Activated CD8-positive, alpha-beta T cell treated with anti-CD3 and anti-CD28 coated beads for 36 hours (primary cell): ENCODE results near the gene SHC4. TPM values are rescaled to one million over a fixed set of nuclear protein-coding genes. Genes with fewer than 3 reads are reported as not detected.

Experiments used
- ATAC-seq: fragments of 200-7000 bp; cut with Tn5 transposase; one replicate; pipeline ENCODE4 v1.10.0; 2021; ENCODE audit warnings: mild to moderate bottlenecking, moderate library complexity
- CTCF ChIA-PET: fragments of 350-600 bp; sonication (Branson Sonifier 250); formaldehyde crosslinking; loops from one replicate; lab custom pipeline; 2021; ENCODE audit warnings: antibody characterized with exemption; lab: Charles Lee
- POLR2A ChIA-PET: fragments of 350-600 bp; sonication (Branson Sonifier 250); formaldehyde crosslinking; loops from one replicate; lab custom pipeline; 2021; ENCODE audit warnings: antibody characterized with exemption; lab: Charles Lee
- DNase-seq: peaks from one replicate; pipeline ENCODE4 v3.0.0-alpha.2; 2020
- H3K27ac Mint-ChIP-seq: one replicate; pipeline ENCODE4 v1.8.0; 2021; ENCODE audit warnings: mild to moderate bottlenecking, mixed read lengths
- H3K27me3 Mint-ChIP-seq: one replicate; pipeline ENCODE4 v1.8.0; 2021; ENCODE audit warnings: mixed read lengths
- H3K36me3 Mint-ChIP-seq: one replicate; pipeline ENCODE4 v1.8.0; 2021; ENCODE audit warnings: low read depth, mixed read lengths
- H3K4me1 Mint-ChIP-seq: one replicate; pipeline ENCODE4 v1.8.0; 2021; ENCODE audit warnings: low read depth, mixed read lengths
- H3K4me3 Mint-ChIP-seq: one replicate; pipeline ENCODE4 v1.8.0; 2021; ENCODE audit warnings: mild to moderate bottlenecking, moderate library complexity, mixed read lengths
- H3K9me3 Mint-ChIP-seq: one replicate; pipeline ENCODE4 v1.8.0; 2021; ENCODE audit warnings: mixed read lengths
- intact Hi-C: fragments of 100-400 bp; cut with micrococcal nuclease; formaldehyde crosslinking; loops from one replicate; pipeline ENCODE4 v1.10.0; 2022
- total RNA-seq, 2 experiments: library from RNA; stranded (reverse); gene quantifications; one replicate each; pipeline ENCODE4 v1.2.3, GENCODE V29; 2021
- TF ChIP-seq, protein P1 (sequence below): fragments of 200-600 bp; IDR thresholded peaks from one replicate; pipeline ENCODE4 v1.8.0; 2022; ENCODE audit warnings: antibody characterized with exemption, mild to moderate bottlenecking

SHC4 gene
- total RNA-seq, 2 experiments from 2014 or later: 2.5 TPM

DNA sequence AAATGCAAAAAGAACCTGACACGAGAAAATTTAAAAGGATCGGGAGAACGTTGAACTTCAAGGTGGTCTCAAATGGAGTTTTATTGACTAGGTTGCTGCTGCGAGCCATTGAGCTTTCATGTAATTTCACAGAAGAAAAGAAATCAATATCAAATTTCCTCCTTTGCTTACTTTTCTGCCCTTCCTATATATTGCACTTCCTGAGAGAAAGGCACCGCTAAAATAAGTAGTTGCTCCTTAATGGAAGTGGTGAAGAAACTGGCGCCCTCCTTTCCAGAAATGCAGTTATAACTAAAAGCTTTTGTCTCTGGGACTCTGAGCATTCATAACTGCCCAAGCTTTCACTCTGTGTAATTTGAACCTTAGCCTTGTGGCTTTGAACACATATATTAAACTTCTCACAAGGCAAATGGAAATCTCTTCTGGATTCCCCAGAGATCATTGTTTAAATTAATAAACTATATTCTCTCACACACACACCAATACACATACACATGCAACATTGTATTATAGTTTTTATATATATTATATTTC, 72.4 kb downstream of the SHC4 start:
- ATAC-seq (no peak), DNase-seq (no peak)
- TF ChIP-seq, protein P1, sequence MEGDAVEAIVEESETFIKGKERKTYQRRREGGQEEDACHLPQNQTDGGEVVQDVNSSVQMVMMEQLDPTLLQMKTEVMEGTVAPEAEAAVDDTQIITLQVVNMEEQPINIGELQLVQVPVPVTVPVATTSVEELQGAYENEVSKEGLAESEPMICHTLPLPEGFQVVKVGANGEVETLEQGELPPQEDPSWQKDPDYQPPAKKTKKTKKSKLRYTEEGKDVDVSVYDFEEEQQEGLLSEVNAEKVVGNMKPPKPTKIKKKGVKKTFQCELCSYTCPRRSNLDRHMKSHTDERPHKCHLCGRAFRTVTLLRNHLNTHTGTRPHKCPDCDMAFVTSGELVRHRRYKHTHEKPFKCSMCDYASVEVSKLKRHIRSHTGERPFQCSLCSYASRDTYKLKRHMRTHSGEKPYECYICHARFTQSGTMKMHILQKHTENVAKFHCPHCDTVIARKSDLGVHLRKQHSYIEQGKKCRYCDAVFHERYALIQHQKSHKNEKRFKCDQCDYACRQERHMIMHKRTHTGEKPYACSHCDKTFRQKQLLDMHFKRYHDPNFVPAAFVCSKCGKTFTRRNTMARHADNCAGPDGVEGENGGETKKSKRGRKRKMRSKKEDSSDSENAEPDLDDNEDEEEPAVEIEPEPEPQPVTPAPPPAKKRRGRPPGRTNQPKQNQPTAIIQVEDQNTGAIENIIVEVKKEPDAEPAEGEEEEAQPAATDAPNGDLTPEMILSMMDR: no peak
- Mint-ChIP-seq H3K27ac (no peak overlapping the region), H3K36me3 (no peaks in the 10 kb centered on the region), H3K4me1 (peaks cover 4% of the 10 kb centered on the region), H3K27me3 (peaks cover 28% of the 10 kb centered on the region), H3K4me3 (no peak overlapping the region), H3K9me3 (no peaks in the 10 kb centered on the region)
- ChIA-PET POLR2A (no interaction called here), CTCF (interaction anchor here (1.7 to 2.0 kb wide), 2 partner anchors 35 to 84 kb away, joined by 4 to 6 read pairs; no protein-coding TSS in a partner anchor)
- intact Hi-C loops: no loop called here

DNA sequence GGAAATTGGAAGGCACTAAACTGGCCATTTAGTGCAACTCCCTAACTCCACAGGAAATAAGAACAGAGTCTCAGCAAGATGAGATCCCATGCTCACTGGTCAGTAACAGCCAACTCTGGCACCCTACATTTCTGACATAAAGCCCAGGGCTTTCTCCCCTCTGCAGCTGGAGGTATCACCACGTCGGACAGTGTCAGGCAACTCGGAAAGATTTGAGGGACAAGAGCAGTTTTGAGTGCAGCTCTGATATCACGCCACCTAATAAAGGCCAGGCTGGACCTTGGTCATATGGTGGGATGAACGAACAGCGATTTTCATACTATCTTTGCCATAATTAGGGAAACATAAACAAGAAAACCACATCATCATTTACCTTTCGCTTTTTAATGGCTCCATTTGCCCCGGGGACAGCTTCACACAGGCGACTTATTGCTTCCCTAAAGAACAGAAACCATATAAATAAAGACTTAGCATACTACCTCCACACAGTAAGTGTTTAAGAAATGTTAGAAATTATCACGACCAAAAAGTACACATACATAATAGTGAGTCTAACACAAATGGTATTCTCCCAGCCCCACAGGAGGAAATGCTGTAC, 73.2 kb downstream of the SHC4 start:
- ChIA-PET POLR2A (no interaction called here), CTCF (interaction anchor here (0.6 to 1.7 kb wide), 3 partner anchors 12 to 256 kb away, joined by 3 to 6 read pairs (median 4); partner anchors contain the start of gene EID1)
- DNase-seq: no peak
- Mint-ChIP-seq H3K27ac (no peak overlapping the region), H3K9me3 (no peaks in the 10 kb centered on the region), H3K27me3 (peaks cover 27% of the 10 kb centered on the region), H3K4me3 (no peak overlapping the region), H3K4me1 (peaks cover 4% of the 10 kb centered on the region), H3K36me3 (no peaks in the 10 kb centered on the region)
- TF ChIP-seq, protein P1: no peak
- ATAC-seq: no peak
- intact Hi-C loops: no loop called here

DNA sequence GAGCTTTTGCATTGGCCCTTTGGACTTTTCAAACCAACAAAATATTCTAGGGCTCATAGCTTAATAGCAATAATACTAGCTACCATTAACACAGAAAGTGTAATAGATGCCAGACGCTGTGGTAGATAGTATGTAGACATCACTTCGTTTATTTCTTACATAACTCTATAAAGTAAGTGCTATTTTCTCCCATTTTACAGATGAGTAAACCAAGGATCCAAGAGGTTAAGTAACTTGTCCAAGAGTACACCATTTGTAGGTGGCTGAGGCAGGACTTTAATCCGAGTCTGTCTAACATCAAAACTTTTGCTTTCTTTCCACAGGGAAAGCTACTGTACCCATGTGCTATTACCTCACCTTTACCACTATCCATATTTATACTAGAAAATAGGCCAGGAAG, 73.8 kb downstream of the SHC4 start:
- ATAC-seq (no peak), DNase-seq (no peak)
- Mint-ChIP-seq H3K27ac (no peak overlapping the region), H3K36me3 (no peaks in the 10 kb centered on the region), H3K4me3 (no peak overlapping the region), H3K27me3 (peaks cover 26% of the 10 kb centered on the region), H3K9me3 (no peaks in the 10 kb centered on the region), H3K4me1 (peaks cover 4% of the 10 kb centered on the region)
- POLR2A ChIA-PET: no interaction called here
- CTCF ChIA-PET: interaction anchor here (0.6 to 1.7 kb wide), 3 partner anchors 12 to 256 kb away, joined by 3 to 6 read pairs (median 4); partner anchors contain the start of gene EID1
- intact Hi-C loops: no loop called here
- TF ChIP-seq, protein P1: no peak

DNA sequence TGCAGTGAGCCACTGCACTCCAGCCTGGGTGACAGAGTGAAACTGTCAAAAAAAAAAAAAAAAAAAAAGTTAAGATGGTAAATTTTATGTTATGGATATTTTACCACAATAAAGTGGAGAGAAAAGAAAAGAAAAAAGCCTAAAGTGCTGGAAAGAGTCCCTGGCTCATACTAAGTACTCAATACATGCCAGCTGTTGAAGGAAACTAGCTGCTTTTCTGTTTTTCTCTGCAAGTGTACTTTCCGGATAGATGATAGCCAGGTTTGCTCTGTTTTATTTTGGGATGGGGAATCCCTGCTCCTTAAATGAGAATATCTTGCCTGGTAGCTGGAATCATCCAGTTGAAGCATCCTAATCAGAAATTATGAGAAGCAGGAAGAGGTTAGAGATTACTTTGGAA, 74.9 kb downstream of the SHC4 start:
- DNase-seq (no peak), ATAC-seq (no peak)
- Mint-ChIP-seq H3K27ac (no peak overlapping the region), H3K4me1 (peaks cover 4% of the 10 kb centered on the region), H3K9me3 (no peaks in the 10 kb centered on the region), H3K4me3 (no peak overlapping the region), H3K27me3 (peaks cover 27% of the 10 kb centered on the region), H3K36me3 (no peaks in the 10 kb centered on the region)
- CTCF ChIA-PET: interaction anchor here (0.9 kb wide), 1 partner anchor 27 kb away, joined by 3 read pairs; no protein-coding TSS in a partner anchor
- intact Hi-C loops: no loop called here
- TF ChIP-seq, protein P1: no peak
- POLR2A ChIA-PET: no interaction called here

DNA sequence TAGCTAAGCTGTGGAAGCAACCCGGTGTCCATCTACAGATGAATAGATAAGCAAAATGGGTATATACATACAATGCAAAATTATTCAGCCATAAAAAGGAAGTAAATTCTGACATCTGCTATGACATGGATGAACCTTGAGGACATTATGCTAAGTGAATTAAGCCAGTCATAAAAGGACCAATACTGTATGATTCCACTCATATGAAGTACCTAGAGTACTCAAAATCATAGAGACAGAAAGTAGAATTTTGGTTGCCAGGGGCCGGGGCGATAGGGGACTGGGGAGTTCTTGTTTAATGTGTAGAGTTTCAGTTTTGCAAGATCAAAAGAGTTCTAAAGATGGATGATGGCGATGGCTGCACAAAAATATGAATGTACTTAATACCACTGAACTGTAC, 75.5 kb downstream of the SHC4 start:
- intact Hi-C loops: no loop called here

More for the DNA sequence above, 75.5 kb downstream of the SHC4 start:
- DNase-seq (peak; percentile 56), ATAC-seq (peak; percentile 79)
- Mint-ChIP-seq H3K27ac (no peak overlapping the region), H3K36me3 (no peaks in the 10 kb centered on the region), H3K9me3 (no peaks in the 10 kb centered on the region), H3K4me1 (peaks cover 4% of the 10 kb centered on the region), H3K27me3 (peaks cover 29% of the 10 kb centered on the region), H3K4me3 (no peak overlapping the region)
- ChIA-PET POLR2A (no interaction called here), CTCF (interaction anchor here (1.0 kb wide), 1 partner anchor 88 kb away, joined by 3 read pairs; no protein-coding TSS in a partner anchor)
- TF ChIP-seq, protein P1: no peak
